NCI-H226 (cell line): Measurements from ENCODE around the gene COL23A1.

Source experiments
- DNase-seq: peaks from one replicate; pipeline ENCODE4 v3.0.0-alpha.2; 2015

The COL23A1 gene

GRCh38 chr5:178453224-178453623 is 137.0 kb downstream of the COL23A1 start:
- DNase-seq = peak; percentile 81

DNA sequence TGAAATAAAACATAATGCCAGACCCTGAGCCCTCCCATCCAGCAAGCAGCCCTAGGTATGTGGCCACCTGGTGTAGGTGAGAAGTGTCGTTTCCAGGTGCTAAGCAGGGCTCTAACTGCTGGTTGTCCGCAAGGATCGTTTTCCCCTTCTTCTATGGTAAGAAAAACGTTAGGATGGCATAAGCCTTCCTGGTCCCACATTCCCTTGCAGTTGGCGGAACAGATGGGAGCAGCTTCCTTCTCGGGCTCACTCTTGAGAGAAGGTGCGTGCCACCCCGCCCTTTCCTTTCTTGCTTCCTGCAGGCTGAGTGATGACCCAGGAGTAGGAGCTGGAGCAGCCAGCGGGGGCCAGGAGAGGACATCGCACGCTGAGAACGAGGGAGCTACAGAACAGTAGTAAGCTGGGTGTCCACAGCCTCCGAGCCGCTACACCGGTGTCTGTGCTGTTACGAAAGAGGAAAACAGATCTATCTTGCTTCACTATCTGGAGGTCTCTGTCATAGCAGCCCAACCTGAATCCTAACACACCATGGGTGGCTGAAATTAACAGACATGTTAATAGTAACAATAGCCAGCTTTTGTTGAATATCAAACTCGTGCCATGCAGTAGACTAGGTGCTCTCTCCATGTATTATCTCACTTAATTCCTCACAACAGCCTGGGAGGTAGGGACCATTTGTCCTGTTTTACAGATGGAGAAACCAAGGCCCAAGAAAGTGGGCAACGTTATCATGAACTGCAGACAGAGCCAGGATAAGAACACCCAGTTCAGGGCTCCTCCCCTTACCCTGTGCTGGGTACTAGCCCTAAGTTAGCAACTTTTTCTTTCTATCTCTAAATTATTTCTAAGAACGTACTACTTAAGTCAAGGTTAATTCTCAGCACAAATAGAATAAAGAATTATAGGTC is 139.8 kb downstream of the COL23A1 start:
- no peak for DNase-seq

DNA sequence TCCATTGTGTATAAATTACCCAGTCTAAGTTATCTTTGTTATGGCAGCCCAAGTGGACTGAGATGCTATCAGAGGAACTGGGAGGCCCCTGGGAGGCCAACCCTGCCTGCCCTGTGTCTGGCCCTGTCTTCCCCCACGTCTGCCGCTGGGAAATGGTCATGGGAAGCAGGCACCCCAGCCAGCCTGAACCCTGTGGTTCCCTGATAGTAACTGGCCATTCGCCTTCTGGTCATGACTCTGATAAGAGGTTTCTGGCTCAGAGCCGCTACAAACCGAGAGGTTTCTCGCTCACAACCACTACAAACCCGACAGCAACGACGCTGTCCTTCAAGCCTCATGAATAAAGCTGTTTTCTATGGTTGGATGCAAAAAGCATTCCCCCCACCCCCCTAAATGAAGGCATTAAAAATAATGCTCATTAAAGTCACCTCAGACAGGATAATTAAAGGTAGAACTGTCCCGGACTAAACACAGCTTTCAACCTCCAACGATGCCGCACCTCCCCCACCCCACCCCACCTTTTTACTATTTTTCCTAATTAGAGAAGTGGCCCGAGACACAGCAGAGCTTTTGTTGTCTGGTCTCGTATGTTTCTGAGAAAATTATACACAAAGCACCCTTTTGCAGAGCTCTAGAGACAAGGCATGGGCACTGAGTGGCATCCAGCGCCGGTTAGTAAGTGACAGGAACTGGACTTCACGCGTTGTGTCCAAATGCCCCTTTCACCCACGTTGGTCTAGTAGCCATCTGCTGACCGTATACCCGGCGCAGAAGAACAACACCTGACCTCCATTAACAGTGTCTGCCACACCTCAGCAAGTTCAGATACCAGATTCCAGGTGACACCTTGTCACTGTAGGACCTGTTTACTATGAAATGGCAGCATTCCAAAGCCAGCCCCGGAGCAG is 140.8 kb downstream of the COL23A1 start:
- peak; percentile 18 for DNase-seq

GRCh38 chr5:178445534-178445933 is 144.7 kb downstream of the COL23A1 start:
- no peak for DNase-seq

DNA sequence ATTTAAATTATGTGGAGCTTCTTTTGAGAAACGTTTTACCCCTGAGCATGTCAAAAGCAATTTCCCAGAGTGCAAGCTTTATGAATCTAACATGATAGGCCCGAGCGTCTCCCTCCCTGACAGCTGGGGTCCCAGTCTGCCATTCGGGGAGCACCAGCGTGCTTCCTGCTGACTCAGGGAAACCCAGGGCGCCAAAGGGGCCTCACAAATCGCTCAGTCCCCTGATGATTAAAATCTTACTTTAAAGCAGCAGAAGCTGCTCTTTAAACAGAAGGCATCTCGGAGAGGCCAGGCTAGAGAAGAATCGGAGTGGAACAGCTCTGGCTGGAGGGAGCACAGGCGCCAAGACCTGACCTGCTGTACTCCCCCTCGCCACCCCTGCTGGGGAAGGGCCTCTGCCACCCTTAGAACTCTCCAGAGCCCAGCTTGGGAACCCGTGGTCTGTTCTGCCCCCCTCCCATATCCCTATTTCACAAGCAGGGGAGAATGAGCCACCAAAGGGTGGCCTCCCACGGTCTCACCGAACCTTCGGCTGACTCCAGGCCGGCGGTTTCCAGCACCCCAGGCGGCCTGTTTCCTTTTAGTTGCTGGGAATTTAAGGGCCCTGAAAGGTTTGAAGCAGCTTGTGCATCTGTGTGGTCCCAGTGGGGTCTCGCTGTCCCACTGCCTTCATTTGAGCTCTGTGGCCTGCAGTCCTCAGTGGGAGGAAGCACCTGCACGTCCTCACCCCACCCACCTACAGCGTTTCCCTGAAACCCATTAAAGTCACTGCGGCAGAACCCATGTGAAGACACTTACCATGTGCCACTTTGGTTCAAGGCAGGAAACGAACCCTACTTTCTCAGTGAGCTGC is 147.6 kb downstream of the COL23A1 start:
- DNase-seq = no peak

DNA sequence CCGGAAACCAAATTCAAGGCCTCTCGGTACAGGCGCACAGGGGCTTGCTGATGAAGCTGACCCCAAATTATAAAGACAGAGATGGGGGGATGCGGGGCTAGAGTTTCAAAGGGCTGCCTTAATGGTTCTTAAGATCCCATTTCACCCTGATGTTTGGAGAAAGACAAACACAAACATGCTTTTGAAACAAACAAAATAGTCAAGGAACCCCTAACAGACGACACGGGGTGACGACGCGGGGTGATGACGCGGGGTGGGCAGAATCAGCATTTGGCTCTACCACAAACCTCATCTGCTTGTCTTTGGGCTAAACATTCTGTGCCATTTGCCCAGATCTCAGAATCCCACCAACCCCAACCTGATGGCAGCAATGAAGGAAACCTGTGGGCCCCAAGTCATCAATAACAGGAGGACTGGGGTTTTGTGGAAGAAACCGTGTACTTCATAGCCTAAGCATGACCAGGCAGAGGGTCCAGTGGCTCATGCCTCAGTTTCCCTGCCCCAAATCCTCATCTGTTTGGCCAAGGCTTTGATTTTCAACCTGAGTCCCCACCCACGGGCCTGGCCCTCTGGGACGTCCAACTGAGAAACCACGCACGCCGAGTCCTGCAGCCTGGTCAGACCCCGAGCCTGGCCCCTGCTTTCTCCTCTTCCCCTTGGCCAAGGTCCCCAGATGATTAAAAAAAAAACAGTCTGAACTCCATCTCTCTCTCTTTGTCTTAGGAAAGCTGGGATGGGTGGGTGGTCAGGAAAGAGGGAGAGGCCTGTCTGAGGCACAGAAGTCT is 148.5 kb downstream of the COL23A1 start:
- DNase-seq = no peak

DNA sequence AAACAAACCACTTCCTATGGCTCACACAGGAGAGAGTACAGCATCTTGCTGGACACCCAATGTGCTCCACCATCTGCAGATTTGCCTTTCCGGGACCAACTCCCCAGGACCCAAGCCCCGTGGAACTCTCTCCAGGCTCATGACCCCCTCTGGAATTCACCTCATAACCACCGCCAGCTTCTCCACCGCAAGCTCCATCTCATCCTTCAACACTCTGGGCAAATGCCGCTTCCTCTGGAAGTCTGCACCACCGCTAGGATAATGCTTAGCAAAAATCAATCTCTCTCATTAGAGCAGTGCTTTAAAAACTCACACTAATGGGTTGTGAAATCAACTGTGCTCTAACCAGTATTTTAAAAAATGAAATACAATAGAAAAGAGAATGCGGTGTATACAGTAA is 150.0 kb downstream of the COL23A1 start:
- DNase-seq = no peak

DNA sequence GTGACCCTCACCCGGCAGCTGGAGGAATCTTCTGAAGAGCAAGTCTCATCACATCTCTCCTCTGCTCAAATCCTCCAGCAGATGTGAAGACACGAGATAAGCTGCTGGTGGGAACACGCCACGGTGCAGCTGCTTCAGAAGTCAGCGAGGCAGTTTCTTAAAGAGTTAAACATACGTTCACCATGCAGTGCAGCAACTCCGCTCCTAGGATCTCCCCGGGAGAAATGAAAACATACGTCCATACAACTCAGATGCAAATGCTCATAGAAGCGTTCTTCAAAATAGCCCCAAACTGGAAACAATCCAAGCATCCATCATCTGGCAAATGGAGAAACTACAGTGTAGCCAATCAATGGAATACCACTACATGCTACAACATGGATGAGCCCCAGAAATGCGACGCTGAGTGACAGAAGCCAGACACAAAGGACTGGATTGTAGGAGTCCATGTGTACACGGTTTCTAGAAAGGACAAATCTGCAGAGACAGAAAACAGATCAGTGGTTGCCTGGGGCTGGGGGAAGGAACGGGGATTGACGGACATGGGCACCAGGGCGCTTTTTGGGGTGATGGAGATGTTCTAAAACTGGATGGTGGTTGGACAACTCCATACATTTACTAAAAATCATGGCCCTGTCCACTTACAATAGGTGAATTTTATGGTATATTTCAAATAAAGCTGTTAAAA is 150.6 kb downstream of the COL23A1 start:
- DNase-seq = no peak

GRCh38 chr5:178438796-178439195 is 151.4 kb downstream of the COL23A1 start:
- DNase-seq = no peak

GRCh38 chr5:178437386-178438075 is 152.7 kb downstream of the COL23A1 start:
- no peak for DNase-seq

DNA sequence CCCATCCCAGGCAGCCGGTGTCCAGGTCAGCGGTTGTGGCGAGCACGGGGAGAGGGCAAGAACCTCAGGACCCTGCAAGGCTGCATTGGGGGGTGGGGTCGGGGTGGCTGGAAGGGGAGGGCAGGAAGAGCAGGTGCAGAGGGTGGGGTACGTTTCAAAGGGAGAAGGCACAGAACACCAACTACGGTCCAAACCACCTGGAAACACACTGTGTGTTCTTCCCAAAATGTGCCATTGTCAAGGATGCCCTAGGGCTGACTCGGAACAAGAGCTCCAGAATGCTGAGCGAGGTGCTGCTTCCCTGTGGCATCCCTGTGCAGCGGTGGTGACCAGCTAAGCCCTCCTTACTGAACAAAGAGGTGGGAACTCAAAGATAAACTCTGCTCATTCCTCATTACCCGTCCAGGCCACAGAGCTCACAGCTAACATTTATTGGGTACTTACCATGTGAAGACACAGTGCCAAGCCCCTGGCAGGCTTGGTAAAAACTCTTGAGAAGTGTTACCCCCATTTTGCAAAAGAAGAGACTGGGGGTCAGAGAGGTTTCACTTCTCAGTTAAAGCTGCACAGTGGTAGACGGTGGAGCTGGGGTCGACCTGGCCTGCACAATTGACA is 153.8 kb downstream of the COL23A1 start:
- no peak for DNase-seq

GRCh38 chr5:178435321-178436238 is 154.6 kb downstream of the COL23A1 start:
- DNase-seq = no peak

- no peak for DNase-seq
Measured at GRCh38 chr5:178434851-178435250, 155.3 kb downstream of the COL23A1 start.

DNA sequence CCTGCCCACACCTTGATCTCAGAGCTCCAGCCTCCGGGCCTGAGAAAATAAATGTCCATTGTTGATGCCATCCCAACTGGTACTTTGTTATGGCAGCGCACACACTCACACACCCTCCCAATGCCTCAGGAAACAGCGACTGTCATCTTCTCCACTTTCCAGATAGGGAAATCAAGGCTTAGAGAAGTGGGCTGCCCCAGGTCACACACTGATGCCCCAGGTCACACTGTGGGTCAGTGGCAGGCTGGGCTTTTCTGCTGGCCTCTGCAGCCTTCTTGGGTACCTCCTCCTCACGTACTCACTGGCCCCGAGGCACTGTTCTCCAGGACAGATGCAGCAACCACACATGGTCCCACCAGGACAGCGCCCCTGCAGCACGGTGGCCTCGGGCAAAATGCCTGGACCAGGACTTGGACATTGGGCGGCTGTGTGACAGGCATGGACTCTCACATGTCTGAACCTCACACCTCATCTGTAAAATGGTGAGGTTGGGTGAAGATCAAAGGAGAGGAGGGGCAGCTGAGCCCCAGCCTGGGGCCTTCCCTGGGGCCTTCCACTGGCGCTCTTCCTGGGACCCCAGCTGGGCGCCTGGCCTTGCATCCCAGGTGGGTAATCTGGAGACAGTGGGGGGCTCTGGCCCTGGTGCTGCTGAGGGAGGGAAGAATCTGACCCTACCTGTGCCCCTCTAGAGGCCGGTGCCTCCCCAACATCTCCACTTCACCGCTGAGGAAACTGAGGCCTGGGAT is 156.0 kb downstream of the COL23A1 start:
- DNase-seq = no peak

DNA sequence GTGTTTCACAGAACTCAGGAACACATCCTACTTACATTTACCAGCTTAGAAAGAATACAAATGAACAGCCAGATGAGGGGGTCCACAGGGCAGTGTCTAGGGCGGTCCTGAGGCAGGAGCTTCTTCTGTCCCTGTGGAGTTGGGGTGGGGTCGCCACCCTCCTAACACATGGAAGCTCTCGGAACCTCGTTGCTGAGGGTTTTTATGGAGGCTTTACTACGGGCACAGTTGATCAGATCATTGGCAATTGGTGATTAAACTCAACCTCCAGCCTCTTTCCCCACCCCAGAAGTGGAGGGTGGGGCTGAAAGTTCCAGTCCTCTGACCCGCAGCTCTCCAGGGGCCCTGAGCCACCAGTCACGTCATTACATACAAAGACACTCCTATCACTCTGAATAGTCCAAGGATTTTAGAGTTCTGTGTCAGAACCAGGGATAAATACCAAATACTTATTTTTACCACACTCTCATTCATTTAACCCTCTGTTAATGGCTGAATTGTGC is 156.9 kb downstream of the COL23A1 start:
- DNase-seq = no peak

DNA sequence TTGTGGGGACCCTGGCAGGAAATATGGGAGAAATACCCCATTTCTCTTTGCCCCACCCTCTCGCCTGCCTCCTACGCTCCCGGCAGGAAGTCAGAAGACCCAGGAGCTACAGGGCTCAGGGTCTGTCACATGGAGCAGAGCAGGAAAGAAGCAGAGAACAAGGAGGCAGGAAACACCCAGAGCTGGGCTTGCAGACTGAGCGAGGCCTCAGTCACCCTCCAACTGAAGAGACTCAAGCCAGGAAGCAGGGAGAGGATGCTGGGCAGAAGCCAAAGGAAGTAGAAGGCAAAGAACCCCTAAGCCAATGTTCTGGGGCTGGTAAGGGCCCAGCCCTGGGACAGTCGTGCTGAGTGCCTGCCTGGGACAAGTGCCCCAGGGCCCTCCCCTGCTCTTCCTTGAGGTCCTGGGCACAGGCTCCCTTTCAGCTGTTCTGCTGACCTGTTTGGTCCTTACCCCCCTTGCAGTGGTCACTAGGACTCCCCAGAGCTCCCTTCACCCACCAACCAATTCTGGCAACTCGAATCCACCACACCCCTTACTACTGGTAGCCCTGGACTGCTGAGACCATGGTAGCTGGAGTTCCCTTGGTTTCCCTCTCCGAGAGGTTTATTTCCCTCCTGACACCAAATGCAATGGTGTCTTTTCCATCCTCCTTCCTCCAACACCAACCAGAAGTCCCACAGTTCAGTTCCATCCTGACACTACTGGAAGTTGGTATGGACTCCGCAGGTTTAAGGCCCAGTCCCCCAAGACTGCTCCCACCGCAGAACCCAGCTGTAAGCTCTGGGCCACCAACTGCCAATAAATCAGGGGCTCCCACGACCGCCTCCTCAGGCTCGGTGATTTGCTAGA is 157.5 kb downstream of the COL23A1 start:
- DNase-seq = no peak

DNA sequence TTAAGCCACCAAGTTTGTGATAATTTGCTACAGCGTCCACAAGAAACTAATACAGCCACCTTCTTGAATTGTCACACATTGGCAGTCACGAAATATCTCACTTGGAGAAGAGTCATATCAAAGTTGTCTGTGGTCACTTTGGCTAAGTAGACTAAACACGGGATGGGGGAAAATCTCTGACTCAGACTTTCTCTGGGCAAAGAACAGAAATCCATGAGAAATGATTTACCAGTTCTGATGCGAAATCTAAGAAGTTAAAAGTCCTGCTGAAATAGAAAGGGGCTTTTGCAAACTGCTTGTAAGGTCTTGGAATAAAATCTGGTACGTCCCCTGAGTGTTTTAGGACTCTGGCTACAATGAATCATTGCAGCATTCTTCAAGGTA is 158.4 kb downstream of the COL23A1 start:
- no peak for DNase-seq
